Bronchial epithelial cell (primary cell): ENCODE data around the gene C14orf180. TPM values are rescaled to one million over a fixed set of nuclear protein-coding genes. Genes with fewer than 3 reads are reported as not detected.

Experiments
- DNase-seq: peaks from one replicate; pipeline ENCODE4 v3.0.0-alpha.2; 2010; ENCODE audit warnings: low read depth
- FAIRE-seq: peaks from 2 replicates; lab custom pipeline; 2011; peaks lifted over from hg19 to GRCh38; lab: Jason Lieb, UNC
- H3K27me3 ChIP-seq: 2 replicates; pipeline ENCODE4 v1.5.1; 2011; ENCODE audit warnings: low read length; ENCODE audit not compliant: control insufficient read depth, insufficient read depth
- H3K36me3 ChIP-seq: 2 replicates; pipeline ENCODE4 v1.5.1; 2011; ENCODE audit warnings: low read length; ENCODE audit not compliant: control insufficient read depth, insufficient read depth
- H3K4me3 ChIP-seq: 2 replicates; pipeline ENCODE4 v1.5.1; 2011; ENCODE audit warnings: mild to moderate bottlenecking, low read depth, low read length, control low read depth
- CTCF ChIP-seq: IDR thresholded peaks from 2 replicates; pipeline ENCODE4 v1.5.1; 2011; ENCODE audit warnings: mild to moderate bottlenecking, moderate library complexity, low read length, control low read depth, inconsistent platforms; ENCODE audit not compliant: insufficient read depth, severe bottlenecking
- total RNA-seq: library from RNA; depleted of rRNA; stranded (reverse); fragments of >200 nt; gene quantifications from 2 replicates; pipeline ENCODE4 v1.2.1, GENCODE V29; 2014

C14orf180 gene
- total RNA-seq, 1 donor from 2014 or later, result not detected

GRCh38 chr14:104582662-104583061 lies 3.1 kb downstream of the C14orf180 start:
- FAIRE-seq (no peak), DNase-seq (no peak)
- Histone ChIP-seq H3K27me3 (peaks cover 3% of the 10 kb centered on the region), H3K4me3 (no peak overlapping the region), H3K36me3 (no peaks in the 10 kb centered on the region)
- no peak for TF ChIP-seq CTCF

- DNase-seq (no peak), FAIRE-seq (peak; percentile 32)
- Histone ChIP-seq H3K27me3 (peaks cover 3% of the 10 kb centered on the region), H3K36me3 (no peaks in the 10 kb centered on the region), H3K4me3 (no peak overlapping the region)
- TF ChIP-seq CTCF, result no peak
Observed at GRCh38 chr14:104583424-104584306, 4.1 kb downstream of the C14orf180 start.

- H3K36me3 ChIP-seq, result no peaks in the 10 kb centered on the region
- DNase-seq (no peak), FAIRE-seq (no peak)
- TF ChIP-seq CTCF, result no peak
- H3K4me3 ChIP-seq, result no peak overlapping the region
- H3K27me3 ChIP-seq, result peaks cover 3% of the 10 kb centered on the region
Observed at GRCh38 chr14:104584557-104584956, 5.0 kb downstream of the C14orf180 start.

GRCh38 chr14:104585966-104586697 lies 6.6 kb downstream of the C14orf180 start:
- H3K27me3 ChIP-seq, result no peaks in the 10 kb centered on the region
- no peak for FAIRE-seq
- no peak overlapping the region for H3K4me3 ChIP-seq
- no peak for TF ChIP-seq CTCF
- no peaks in the 10 kb centered on the region for H3K36me3 ChIP-seq
- no peak for DNase-seq

GRCh38 chr14:104586832-104587620 lies 7.5 kb downstream of the C14orf180 start:
- Histone ChIP-seq H3K27me3 (no peaks in the 10 kb centered on the region), H3K36me3 (no peaks in the 10 kb centered on the region), H3K4me3 (no peak overlapping the region)
- FAIRE-seq (no peak), DNase-seq (no peak)
- no peak for TF ChIP-seq CTCF
